Neutrophil (primary cell): ENCODE data around the gene TTLL1.

Source experiments
- H3K27ac ChIP-seq: fragments of 200-600 bp; sonication (generic); 2 replicates; pipeline ENCODE4 v1.5.1; 2016; ENCODE audit warnings: mild to moderate bottlenecking, moderate library complexity
- H3K27me3 ChIP-seq: fragments of 200-600 bp; sonication (generic); 2 replicates; pipeline ENCODE4 v1.6.0; 2016; ENCODE audit warnings: mild to moderate bottlenecking
- H3K36me3 ChIP-seq: fragments of 200-600 bp; sonication (generic); 2 replicates; pipeline ENCODE4 v1.5.1; 2017
- H3K4me1 ChIP-seq, 2 experiments: fragments of 200-600 bp in 1 of 2; sonication (generic) in 1 of 2; 1 replicate in 1 of 2; 2 replicates in 1 of 2; pipeline versions ENCODE4 v1.5.1 to v1.6.1; 2013 to 2016; ENCODE audit warnings: low read depth in 1 of 2, low read length in 1 of 2, mild to moderate bottlenecking in 1 of 2, moderate library complexity in 1 of 2; ENCODE audit not compliant: control insufficient read depth in 1 of 2, insufficient read depth in 1 of 2
- H3K4me3 ChIP-seq, 2 experiments: fragments of 200-600 bp in 1 of 2; sonication (generic) in 1 of 2; 1 replicate in 1 of 2; 2 replicates in 1 of 2; pipeline ENCODE4 v1.5.1; 2013 to 2016; ENCODE audit warnings: low read depth in 1 of 2, low read length in 1 of 2, mild to moderate bottlenecking in 1 of 2, moderate library complexity in 1 of 2
- H3K9me3 ChIP-seq: fragments of 200-600 bp; sonication (generic); 2 replicates; pipeline ENCODE4 v1.5.1; 2016
- TF ChIP-seq, protein P1 (sequence below): fragments of 200-600 bp; sonication (generic); IDR thresholded peaks from 2 replicates; pipeline ENCODE4 v1.5.1; 2016; ENCODE audit warnings: antibody characterized with exemption

Gene TTLL1

GRCh38 chr22:43090130-43090789, 1.1 kb upstream of the TTLL1 start:
- H3K27ac ChIP-seq, result peak overlapping the region; percentile 42
- TF ChIP-seq, protein P1, sequence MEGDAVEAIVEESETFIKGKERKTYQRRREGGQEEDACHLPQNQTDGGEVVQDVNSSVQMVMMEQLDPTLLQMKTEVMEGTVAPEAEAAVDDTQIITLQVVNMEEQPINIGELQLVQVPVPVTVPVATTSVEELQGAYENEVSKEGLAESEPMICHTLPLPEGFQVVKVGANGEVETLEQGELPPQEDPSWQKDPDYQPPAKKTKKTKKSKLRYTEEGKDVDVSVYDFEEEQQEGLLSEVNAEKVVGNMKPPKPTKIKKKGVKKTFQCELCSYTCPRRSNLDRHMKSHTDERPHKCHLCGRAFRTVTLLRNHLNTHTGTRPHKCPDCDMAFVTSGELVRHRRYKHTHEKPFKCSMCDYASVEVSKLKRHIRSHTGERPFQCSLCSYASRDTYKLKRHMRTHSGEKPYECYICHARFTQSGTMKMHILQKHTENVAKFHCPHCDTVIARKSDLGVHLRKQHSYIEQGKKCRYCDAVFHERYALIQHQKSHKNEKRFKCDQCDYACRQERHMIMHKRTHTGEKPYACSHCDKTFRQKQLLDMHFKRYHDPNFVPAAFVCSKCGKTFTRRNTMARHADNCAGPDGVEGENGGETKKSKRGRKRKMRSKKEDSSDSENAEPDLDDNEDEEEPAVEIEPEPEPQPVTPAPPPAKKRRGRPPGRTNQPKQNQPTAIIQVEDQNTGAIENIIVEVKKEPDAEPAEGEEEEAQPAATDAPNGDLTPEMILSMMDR, result peak; percentile 14
- H3K4me3 ChIP-seq, result no peak overlapping the region
- H3K9me3 ChIP-seq, result no peaks in the 10 kb centered on the region
- no peaks in the 10 kb centered on the region for H3K27me3 ChIP-seq
- no peaks in the 10 kb centered on the region for H3K36me3 ChIP-seq
- peaks cover 18 to 21% of the 10 kb centered on the region in 2 experiments for H3K4me1 ChIP-seq

DNA sequence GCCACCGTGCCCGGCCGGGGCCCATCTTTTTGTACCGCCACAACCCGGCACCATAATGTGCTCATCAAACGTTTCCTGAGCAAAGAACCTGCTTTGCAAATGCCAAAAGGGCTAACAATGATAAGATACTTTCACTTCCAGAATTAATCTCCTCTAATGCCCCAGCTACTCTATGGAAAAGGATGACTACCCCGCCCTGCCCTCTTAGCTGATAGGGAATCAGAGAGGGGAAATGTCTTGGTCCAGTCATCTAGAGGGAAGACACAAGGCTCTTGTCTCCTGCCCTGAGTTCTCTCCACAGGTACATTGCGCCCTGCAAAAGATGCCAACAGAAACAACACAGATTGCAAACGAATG, 586 bp downstream of the TTLL1 start:
- Histone ChIP-seq H3K4me1 (peaks cover 18 to 21% of the 10 kb centered on the region in 2 experiments), H3K9me3 (no peaks in the 10 kb centered on the region), H3K36me3 (no peaks in the 10 kb centered on the region), H3K4me3 (peak overlapping the region; percentile 82 to 89), H3K27ac (peak overlapping the region; percentile 73), H3K27me3 (no peaks in the 10 kb centered on the region)
- TF ChIP-seq, protein P1, result no peak

DNA sequence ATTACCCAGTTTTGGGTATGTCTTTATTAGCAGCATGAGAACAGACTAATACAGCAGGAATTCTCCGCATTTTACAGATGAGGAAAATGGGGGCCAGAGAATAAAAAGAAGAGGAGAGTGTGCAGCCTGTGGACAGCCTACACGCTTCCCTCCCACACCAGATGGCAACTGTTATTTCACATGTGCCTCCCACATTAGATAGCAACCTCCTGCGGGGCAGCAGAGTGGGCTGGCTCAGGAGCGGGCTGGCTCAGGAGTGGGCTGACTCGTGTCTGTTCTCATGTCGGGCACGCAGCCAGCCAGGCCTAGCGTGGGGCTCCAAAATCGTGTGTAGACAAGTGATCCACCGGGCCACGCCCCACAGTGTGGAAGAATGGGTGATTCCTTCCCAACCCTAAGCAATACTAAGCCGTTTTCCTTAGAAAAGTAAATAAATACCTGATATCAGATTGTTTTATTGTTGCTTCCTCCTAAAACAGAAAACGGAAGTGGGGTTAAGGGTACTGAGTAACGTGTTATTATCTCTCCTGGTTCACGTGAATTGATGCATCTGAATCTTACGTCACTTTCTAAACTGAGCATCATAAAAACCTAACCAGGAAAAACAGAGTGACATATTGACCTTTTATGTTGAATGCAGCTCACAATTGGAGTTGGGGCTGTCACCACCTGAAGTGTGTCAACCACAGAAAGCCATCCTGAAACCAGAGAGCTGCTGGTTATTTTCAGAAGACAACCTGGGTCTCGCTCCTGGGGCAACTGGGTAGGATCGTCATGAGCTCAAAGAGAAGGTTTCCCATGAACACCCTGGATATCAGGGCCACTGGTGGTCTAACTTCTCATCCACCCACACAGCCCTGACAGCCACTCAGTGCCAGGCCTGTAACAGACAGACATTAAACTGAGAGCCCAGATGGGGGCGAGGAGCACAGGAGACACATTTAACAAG, 3.3 kb downstream of the TTLL1 start:
- Histone ChIP-seq H3K4me1 (peaks cover 10 to 13% of the 10 kb centered on the region in 2 experiments), H3K9me3 (no peaks in the 10 kb centered on the region), H3K27me3 (no peaks in the 10 kb centered on the region), H3K27ac (no peak overlapping the region), H3K4me3 (no peak overlapping the region), H3K36me3 (no peaks in the 10 kb centered on the region)
- TF ChIP-seq, protein P1, result no peak

DNA sequence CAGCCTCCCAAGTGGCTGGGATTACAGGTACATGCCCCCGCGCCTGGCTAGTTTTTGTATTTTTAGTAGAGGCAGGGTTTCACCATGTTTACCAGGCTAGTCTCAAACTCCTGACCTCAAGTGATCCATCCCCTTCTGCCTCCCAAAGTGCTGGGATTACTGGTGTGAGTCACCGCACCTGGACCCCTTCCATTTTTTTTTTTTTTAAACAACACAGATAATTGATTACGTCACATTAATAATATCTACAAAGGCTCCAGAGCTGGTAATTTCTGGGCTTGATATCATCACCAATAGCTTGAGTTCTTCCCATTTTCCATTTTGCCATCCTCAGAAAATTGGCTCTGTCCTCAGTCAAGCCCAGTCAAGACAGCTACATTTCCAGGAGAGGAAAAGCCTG, 7.2 kb downstream of the TTLL1 start:
- Histone ChIP-seq H3K9me3 (no peaks in the 10 kb centered on the region), H3K27me3 (no peaks in the 10 kb centered on the region), H3K27ac (no peak overlapping the region), H3K36me3 (no peaks in the 10 kb centered on the region), H3K4me1 (no peaks in the 10 kb centered on the region), H3K4me3 (no peak overlapping the region)
- TF ChIP-seq, protein P1, result no peak

GRCh38 chr22:43080616-43081015, 8.6 kb downstream of the TTLL1 start:
- Histone ChIP-seq H3K27me3 (no peaks in the 10 kb centered on the region), H3K4me1 (no peaks in the 10 kb centered on the region), H3K9me3 (no peaks in the 10 kb centered on the region), H3K36me3 (no peaks in the 10 kb centered on the region), H3K4me3 (no peak overlapping the region), H3K27ac (no peak overlapping the region)
- TF ChIP-seq, protein P1, result no peak
